Lower leg skin (tissue), 4 donors: ENCODE results near the gene MLLT3. TPM values are rescaled to one million over a fixed set of nuclear protein-coding genes. Genes with fewer than 3 reads are reported as not detected.

Source experiments
- DNase-seq, 2 donors: peaks; one replicate each; pipeline ENCODE4 v3.0.0-alpha.2; 2019; ENCODE audit warnings: low spot score in 2 of 2
- H3K4me3 ChIP-seq: fragments of 200-600 bp; sonication (generic); 2 replicates; pipeline ENCODE4 v1.5.1; 2017; ENCODE audit warnings: mild to moderate bottlenecking, low read depth; ENCODE audit not compliant: poor library complexity, severe bottlenecking
- POLR2A ChIP-seq, 2 donors: fragments of 450-650 bp; IDR thresholded peaks; one replicate each; pipeline ENCODE4 v1.6.1; 2016 to 2017; ENCODE audit warnings: antibody characterized with exemption in 2 of 2, mild to moderate bottlenecking in 1 of 2, moderate library complexity in 1 of 2
- WGBS, 2 donors: methylation state at CpG; one replicate each; pipeline ENCODE4 v1.1.5; 2018; 5-methylcytosine and 5-hydroxymethylcytosine counted together
- intact Hi-C: fragments of 100-400 bp; cut with DNase I; formaldehyde crosslinking; loops from one replicate; pipeline ENCODE4 v1.15.0; 2023; ENCODE audit warnings: low total_unique reads
- total RNA-seq, 4 donors: library from RNA; depleted of rRNA; stranded (reverse); fragments of >200 nt; gene quantifications; one replicate each; pipeline ENCODE4 v1.1.0, GENCODE V29; 2016
- TF ChIP-seq, protein P1 (sequence below), 3 donors: fragments of 450-650 bp; IDR thresholded peaks; one replicate each; pipeline ENCODE4 v1.5.1; 2016; ENCODE audit warnings: antibody characterized with exemption in 3 of 3, mild to moderate bottlenecking in 3 of 3, moderate library complexity in 2 of 3

MLLT3 gene
- total RNA-seq, 4 donors from 2014 or later = 10.6 to 15.2 (median 12.5) TPM

DNA sequence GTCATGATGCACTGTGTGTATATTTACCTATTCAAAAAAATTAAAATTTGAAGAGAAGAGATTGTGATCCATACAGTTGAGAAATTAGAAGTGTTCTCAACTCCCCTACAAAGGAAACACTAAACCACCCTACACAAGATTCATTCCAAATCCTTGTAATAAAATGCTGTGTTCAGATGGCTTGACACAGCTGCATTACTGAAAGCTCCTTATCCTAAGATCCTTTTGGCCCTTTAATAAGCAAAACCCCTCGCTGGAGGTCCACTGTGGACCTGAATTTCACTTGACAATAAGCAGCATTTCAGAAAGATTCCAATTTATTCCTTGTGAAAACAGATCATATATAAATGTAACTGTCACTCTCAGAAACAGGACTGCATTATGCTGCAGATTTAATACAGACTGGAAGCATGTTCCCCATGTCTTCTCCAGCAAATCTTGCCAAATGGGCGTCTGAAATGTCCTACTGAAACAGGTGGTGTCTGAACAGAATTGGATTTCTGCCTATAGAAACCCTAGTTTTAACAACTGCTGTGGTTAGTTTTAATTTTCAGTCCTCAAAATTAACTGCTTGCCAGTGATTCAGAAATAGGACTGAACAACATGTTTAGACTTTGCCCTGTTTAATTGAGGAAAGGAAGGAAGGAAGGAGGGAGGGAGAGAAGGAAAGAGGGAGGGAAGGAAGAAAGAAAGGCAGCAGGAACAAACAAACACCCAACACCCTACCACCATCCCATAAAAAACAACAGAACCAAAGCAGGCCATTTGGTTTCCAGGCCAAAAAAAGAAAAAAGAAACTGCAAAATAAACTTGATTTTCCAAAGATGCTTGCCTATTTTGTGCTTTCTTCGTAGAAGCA is 179.6 kb downstream of the MLLT3 start:
- 64 to 66% methylated on average over 3 of the region's 3 CpGs for WGBS, 2 donors
- H3K4me3 ChIP-seq = no peak overlapping the region
- TF ChIP-seq, protein P1, sequence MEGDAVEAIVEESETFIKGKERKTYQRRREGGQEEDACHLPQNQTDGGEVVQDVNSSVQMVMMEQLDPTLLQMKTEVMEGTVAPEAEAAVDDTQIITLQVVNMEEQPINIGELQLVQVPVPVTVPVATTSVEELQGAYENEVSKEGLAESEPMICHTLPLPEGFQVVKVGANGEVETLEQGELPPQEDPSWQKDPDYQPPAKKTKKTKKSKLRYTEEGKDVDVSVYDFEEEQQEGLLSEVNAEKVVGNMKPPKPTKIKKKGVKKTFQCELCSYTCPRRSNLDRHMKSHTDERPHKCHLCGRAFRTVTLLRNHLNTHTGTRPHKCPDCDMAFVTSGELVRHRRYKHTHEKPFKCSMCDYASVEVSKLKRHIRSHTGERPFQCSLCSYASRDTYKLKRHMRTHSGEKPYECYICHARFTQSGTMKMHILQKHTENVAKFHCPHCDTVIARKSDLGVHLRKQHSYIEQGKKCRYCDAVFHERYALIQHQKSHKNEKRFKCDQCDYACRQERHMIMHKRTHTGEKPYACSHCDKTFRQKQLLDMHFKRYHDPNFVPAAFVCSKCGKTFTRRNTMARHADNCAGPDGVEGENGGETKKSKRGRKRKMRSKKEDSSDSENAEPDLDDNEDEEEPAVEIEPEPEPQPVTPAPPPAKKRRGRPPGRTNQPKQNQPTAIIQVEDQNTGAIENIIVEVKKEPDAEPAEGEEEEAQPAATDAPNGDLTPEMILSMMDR (IDR thresholded peaks at IDR 0.05) = no peak
- TF ChIP-seq POLR2A (IDR thresholded peaks at IDR 0.05) = no peak
- intact Hi-C loops = no loop called here
- DNase-seq = no peak

DNA sequence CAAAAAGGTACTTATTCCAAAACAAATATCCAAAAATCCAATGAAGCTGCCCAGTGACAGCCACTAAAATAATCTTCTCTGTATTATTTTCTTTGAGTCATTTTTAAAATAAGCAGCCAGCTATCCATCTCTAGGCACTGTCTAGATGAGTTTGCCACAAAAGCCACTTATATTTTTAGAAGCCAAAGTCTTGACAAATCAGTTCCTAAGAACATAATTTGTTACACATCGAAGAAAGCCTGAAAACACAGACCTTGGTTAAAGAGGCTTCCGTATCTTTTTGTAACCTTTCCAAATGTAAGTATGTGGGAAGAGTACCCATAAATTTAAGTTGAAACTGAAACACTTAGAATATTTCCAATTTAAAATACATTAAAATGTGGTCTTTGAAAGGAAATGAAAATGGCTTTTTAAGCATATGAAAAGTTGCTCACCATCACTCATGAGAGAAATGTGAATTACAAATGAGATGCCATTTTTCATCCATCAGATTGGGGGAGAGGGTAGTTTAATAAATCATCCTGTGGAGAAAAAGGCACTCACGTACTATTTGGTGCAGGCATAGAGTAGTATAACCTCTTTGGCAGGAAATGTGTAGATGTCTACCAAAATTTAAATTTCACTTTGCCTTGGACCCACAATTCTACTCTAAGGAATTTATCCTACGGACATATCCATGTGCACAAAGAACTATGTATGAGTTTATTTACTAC is 180.4 kb downstream of the MLLT3 start:
- TF ChIP-seq, protein P1 (IDR thresholded peaks at IDR 0.05) = no peak
- TF ChIP-seq POLR2A (IDR thresholded peaks at IDR 0.05) = no peak
- WGBS, 2 donors = 82% methylated on average over 4 of the region's 4 CpGs
- no peak for DNase-seq
- H3K4me3 ChIP-seq = no peak overlapping the region
- intact Hi-C loops = no loop called here

DNA sequence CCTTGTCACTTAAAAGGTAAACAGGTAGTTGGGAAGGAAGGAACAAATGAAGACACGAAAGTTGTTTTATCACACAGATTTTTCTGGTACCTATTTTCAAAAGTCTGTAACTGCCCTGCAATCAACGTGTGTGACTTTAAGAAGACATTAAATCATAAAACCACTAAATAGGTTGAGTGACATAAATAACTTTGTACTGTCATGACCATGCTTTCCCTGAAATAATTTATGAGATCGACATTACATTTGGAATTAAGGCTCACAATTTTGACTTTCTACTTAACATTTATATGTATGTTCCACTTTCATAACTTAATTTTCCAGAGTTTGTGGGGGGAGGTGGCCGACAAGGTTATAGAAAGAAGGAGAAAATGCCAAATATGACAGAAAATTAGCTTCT is 181.1 kb downstream of the MLLT3 start:
- intact Hi-C loops = no loop called here
- WGBS, 2 donors = 75 to 88% methylated on average over 4 of the region's 4 CpGs
- no peak overlapping the region for H3K4me3 ChIP-seq
- TF ChIP-seq, protein P1 (IDR thresholded peaks at IDR 0.05) = no peak
- no peak for TF ChIP-seq POLR2A (IDR thresholded peaks at IDR 0.05)
- DNase-seq = no peak

DNA sequence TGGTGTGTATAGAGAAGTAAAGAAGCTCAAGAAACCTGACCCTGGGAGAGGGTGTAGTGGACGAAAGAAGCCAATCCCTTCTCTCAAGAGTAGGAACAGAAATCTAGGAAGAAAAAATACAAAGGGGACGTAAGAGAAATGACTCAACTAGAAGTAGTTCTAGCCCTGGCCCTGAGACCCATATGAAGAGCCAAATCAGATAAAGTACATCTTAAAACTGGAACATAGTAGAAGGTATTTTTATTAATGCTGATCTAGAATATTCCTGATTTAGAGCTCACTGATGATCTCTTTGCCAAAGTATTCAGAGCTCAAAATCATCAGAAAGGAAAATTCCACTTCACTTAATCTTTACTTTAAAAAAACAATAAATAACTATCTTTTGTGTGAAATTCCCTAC is 184.8 kb downstream of the MLLT3 start:
- WGBS, 2 donors = 42 to 44% methylated on average over 2 of the region's 2 CpGs
- TF ChIP-seq, protein P1 (IDR thresholded peaks at IDR 0.05) = no peak
- no peak for TF ChIP-seq POLR2A (IDR thresholded peaks at IDR 0.05)
- intact Hi-C loops = no loop called here
- H3K4me3 ChIP-seq = no peak overlapping the region
- DNase-seq = no peak

DNA sequence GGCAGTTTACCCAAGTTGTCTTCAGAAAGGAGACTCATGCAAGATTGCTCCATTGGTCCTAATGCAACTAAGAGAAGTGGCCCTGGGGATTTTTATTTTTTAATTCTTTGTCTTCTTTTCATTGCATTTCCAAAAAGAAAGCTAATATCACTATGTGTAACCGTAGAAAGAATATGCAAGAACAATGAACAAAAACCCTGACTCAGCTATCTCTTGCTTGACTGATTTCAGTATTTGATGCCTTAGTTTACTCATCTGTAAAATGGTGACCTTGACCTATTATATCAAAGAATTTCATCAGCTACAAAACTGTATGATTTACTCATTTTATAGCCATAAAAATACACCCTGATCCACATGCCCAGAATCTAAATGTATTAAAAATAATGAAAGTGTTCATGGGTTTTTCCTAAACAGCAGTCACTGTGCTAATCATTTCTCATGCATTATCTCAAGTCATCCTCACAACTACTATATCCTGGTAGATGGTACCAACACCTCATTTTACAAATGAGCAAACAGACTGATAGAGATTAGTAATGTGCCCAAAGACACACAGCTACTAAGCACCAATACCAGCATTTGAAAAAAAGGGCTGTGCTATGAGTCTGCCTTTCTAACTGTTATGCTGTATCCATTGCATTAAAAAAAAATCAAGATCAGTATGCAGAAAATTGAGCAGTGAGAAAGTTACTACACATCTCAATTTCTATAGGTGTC is 185.7 kb downstream of the MLLT3 start:
- intact Hi-C loops = no loop called here
- DNase-seq = no peak
- TF ChIP-seq POLR2A (IDR thresholded peaks at IDR 0.05) = no peak
- TF ChIP-seq, protein P1 (IDR thresholded peaks at IDR 0.05) = no peak
- H3K4me3 ChIP-seq = no peak overlapping the region
- whole genome bisulfite sequencing, 2 donors = 88 to 89% methylated on average over 1 of the region's 1 CpG
